Stimulated activated CD8-positive, alpha-beta memory T cell treated with anti-CD3 and anti-CD28 coated beads, Interleukin-4, amount 100 ng/mL, for 1 hour (primary cell): ENCODE measurements around the gene LIG1.

Experiments used
- DNase-seq, 2 donors: peaks; one replicate each; pipeline ENCODE4 v3.0.0-alpha.2; 2020; ENCODE audit warnings: low read depth in 2 of 2, low spot score in 1 of 2

The LIG1 gene

DNA sequence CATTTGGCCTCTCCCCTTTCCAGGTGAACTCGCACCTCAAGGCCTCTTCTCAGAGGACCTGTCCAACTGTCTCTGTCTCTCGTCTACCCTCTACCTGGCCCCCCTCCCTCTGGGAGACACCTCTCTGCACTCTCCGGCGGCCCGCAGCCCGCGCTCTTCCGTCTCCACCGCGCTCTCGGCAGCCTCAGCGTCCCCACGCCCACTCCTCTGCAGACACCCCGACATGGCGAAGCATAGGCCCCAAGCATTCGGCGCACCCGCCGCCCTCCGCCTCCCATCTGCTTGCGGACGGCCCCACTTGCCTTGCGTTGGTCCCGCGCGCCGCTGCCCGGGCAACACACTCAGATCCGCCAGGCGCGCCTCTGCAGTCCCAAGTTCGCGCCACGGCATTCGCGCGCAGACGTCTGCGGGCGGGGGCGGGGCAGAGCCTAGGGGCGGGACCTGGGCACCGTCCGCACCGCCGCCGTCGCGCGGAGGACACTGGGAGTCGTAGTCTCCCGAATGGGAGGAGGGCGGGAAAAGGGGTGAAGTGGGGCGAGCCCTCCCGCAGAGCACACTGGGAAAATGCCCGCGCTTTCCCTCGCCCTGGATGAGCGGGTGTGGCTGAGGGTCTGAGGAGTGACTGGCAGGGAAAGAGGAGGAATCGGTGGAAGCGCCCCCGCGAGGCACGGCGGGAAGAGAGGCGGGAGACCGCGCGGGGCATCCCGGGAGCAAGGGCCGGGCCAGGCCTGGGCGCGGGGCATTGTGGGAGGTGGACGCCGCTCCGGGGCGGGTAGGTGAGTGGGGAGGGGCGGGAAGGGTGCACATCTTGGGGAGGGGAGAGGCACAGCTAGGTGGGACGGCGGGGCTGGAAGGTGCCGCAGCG is at the start of gene LIG1, which contains the start of gene ZSWIM9:
TSS of gene LIG1 (minus strand) at position 406 of the 865 bp plus-strand sequence. CDS start 4,778 bp downstream, outside the sequence.
TSS of gene ZSWIM9 (plus strand) at position 742 of the 865 bp plus-strand sequence. CDS start 1,123 bp downstream, outside the sequence.
- DNase-seq = peak; percentile 81

DNA sequence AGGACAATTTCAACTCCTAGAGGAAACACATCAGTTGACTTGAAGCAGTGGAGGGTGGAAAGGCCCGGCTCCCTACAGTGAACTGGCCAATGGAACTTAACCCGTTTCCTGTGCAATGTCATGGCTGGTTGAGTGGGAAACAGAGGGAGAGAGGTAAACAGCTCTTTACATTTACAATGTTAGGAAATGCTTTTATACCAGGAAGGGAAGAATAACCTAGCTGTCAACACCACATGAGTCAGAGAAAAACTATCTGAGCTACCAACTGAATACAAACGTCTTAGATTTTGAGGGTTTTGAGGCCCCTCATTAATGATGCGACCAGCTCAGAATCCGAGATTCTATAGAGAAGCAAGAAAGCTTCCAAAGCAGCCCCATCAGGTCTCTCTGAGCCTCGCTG is 48.9 kb upstream of the LIG1 start:
- no peak for DNase-seq

- DNase-seq = no peak
Measured at GRCh38 chr19:48216933-48217332, 46.8 kb upstream of the LIG1 start.

DNA sequence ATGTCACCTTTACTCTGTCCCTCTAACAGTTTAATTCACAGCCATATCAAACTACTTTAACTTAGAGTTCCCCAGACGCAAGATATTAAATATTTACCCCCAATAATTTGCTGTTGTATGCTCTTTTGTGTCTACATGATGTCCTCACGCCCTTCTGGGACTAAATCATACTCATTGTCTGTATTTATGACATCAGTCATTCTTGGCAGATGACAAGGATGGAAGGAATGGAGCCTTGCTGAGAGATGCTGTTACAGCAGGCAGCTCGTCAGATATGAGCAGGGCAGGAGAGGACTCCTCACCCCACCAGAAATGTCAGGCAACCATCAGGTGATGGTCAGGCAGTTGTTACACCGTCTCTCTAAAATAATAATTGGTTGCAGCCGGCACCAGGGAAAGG is 43.8 kb upstream of the LIG1 start:
- DNase-seq = no peak

DNA sequence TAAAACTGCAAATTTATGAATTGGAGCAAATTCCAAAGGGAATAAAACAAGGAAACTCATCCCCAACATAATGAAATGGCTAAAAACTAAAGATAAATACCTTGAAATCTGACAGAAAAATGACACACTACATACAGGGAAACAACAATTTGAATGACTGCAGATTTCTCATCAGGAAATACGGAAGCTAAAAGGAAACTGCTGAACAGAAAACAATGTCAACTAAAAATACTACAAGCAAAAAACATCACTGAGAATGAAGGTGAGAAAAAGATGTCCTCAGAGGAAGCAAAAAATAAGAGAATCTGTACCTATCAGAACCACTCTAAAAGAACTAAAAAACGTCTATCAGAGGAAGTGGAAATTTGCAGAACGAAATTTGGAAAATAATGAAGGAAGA is 39.9 kb upstream of the LIG1 start:
- no peak for DNase-seq

- DNase-seq = no peak
Measured at GRCh38 chr19:48206397-48207093, 36.4 kb upstream of the LIG1 start.

DNA sequence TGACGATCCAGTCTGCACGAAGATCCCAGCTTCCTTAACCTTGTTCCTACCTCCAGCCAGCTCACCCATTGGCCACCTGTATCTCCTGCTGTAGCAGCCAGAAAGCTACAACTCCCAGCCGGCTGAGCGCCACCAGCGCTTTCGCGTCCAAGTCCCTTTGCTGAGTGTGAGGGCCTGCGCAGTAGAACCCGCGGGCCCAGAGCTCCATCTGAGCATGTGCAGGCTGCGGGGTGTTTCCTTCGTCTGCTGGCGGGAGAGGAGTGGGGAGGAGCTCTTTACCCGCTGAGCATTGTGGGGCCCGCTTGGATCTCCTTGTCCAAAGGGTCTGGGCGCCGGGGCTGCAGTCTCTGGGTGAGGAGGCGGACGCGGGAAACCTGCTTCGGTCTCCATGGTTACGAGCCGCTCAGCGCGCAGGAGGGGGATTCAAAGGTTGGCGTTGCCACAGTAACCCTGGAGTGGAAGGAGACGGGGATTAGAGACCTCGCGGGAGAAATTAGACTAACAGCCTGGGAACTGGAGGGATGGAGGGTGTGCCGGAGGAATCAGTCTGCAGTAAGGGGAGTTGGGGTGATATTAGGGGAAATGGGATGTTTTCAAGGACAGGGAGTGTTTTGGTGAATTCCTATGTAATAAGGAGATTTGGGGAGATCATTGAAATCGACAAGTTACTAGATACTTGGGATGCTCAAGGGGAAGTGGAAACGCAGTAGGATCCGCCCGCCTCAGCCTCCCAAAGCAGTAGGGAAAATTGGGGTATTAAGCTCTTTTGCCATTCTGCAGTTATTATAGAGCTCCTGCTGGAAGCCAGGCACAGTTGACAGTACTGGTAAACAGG is 33.9 kb upstream of the LIG1 start:
- DNase-seq = peak; percentile 79 to 83

DNA sequence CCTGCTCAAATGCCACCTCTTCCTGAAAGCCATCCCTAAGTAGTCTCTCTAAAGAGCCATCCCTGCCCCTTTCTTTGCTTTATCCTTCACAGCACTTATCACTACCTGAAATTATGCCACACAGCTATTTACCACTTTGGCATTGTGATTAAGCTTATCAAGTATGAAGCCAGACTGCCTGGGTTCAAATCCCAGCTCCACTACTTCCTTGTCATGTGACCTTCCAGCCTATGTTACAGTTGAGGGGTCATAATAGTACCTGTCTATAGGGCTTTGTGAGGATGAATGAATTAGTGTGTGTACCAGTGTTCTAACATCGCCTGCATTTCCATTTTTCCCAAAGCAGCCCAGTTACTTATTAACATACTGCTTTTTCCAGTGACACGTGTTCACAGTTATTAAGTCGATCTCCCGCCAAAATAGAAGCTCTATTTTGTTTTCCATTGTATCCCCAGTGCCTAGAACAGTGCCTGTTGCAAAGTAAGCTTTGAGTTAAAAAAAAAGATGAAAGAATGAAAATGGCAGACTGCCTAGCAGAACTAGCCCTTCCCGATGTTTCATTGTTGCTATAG is 33.2 kb upstream of the LIG1 start:
- no peak for DNase-seq

DNA sequence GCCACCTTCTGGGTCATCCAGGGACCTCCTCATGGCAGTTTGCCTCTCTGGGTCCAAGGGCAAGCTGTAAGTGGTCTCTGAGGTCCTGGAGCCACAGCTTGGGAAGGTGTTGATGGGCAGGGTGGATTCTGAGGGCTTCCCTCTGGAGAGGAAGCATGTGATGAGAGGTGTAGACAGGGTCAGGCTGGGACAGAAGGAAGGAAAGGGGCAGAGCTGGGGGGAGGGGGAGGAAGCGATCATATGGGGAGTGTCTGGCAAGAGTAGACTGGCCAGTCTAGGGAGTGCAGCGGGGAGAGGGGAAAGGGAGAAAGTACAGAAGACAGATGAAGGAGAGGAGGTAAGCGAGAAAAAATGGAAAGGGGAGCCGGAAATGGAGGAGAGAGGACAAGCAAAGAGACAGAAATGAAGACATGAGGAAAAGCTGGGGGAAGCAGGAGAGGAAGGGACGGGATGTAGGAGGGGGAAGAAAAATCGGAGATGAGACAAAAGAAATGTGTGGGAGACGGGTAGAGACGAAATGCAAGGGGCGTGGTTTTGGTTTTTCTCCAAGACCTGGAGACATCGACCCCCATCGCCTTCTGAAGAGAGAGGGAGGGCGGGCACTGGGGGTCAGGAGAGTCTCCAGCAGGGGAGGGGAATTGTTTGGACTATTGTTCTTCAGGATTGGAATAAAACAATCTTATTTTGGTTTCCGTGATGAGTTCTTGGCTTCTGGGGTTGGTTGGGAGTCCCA is 27.0 kb upstream of the LIG1 start:
- DNase-seq = no peak

GRCh38 chr19:48196321-48196763 is 26.2 kb upstream of the LIG1 start:
- DNase-seq = no peak

DNA sequence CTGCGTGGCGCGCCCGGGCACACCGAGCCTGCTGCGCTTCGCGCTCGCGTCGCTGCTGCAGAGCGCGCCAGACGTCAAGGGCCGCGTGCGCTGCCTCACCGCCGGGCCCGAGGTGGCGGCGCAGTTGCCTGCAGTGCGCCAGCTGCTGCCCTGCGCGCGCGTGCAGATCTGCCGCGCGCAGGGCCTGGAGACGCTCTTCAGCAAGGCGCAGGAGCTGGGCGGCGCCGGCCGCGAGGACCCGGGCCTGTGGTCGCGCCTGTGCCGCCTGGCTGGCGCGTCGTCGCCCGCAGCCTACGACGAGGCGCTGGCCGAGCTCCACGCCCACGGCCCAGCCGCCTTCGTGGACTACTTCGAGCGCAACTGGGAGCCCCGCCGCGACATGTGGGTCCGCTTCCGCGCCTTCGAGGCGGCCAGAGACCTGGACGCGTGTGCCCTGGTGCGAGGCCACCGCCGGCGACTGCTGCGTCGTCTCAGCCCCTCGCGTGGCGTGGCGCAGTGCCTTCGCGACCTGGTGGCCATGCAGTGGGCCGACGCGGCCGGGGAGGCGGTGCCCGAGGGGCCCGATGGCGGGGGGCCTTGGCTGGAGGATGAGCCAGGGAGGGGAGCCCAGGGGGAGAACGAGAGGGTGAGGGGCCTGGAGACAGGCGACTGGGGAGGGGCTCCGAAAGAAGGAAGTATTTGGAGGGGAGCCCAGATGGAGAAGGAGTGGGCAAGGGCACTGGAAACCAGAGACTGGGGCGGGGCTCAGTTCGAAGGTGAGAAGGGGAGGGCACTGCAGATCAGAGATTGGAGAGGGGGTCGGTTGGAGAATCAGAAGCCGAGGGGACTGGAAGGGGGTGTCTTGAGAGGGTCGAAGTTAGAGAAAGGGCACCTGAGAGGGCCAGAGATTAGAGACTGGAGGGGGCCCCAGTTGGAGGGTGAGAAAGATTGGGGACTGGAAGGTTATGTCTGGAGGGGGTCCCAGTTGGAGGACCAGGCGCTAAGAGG is 25.0 kb upstream of the LIG1 start:
- no peak for DNase-seq

GRCh38 chr19:48194041-48194843 is 24.1 kb upstream of the LIG1 start:
- DNase-seq = no peak

- DNase-seq = no peak
Measured at GRCh38 chr19:48192750-48193149, 22.6 kb upstream of the LIG1 start.

DNA sequence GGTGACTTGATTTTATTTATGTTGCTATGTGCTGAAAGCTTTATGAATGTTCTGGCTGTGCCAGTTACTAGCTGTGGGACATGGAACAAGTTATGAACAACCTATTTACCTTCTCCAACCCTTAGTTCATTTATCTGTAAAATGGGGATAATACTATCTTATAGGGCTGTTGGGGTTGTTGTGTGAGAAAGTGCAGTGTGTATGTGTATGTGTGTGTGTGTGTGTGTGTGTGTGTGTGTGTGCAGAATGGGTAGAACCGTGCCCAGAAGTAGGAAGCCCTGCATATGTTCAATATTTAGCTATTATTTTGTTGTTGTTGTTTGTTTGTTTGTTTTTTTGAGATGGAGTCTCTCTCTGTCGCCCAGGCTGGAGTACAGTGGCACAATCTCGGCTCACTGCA is 20.7 kb upstream of the LIG1 start:
- no peak for DNase-seq

DNA sequence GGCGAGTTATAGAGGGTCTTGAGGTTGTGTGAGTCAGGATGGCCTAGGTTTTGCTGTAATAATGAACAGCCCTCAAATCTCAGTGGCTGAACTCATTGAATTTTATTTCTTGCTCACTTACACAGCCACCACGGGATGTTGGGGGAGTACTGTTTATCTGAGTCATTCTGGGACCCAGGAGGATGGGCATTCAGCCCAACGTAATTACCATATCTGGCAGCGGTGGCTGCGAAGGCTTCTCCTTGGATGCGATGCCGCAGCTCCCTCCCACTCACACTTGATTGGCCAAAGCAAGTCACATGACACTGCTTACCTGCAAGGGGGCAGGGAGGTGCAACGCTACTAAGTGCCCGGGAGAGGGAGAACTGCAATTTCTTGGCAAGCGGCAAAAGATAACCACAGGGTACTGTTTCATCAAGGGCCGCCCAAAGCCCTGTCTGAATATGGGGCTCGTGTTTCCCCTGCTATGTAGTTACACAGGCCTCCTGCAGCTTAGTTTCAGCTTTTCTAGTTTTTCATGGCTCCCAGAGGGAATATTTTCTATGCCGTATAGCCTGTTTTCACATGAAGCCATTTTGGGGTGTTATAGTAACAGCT is 20.2 kb upstream of the LIG1 start:
- DNase-seq = peak in 1 of 2 donors; percentile 30

DNA sequence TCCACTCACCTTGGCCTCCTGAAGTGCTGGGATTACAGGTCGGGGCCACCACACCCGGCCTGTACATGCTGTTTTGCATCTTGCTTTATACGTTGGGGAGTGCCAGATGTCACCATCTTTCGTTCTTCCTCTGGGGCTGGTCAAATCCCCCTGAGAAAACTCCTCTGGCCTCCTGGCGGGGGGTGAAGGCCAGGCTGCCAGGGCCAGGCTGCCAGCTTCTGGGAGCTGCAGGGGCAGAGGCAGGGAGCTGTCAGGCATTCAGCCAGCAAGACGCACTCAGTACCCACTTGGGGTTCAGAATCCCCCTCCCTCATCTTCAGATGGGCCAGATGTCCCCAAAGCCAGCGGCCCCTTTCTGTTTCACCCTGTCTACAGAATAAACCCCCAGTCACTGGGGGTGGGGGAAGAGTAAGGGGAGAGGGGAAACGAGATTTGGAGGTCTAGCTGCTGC is 16.4 kb upstream of the LIG1 start:
- DNase-seq = no peak

DNA sequence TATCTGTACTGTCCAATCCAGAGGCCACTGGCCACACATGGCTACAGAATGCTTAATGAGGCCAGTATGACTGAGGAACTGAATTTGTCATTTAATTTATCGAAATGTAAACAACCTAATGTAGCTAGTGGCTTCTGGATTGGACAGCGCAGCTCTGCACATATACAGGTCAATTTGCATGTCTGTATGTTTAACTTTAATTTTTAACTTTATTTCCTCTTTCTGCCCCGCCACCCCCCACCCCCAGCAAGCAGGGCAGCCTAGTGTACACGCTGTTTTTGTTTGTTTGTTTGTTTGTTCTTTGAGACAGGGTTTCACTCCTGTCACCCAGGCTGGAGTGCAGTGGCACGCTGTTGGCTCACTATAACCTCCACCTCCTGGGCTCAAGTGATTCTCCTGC is 15.9 kb upstream of the LIG1 start:
- no peak for DNase-seq

DNA sequence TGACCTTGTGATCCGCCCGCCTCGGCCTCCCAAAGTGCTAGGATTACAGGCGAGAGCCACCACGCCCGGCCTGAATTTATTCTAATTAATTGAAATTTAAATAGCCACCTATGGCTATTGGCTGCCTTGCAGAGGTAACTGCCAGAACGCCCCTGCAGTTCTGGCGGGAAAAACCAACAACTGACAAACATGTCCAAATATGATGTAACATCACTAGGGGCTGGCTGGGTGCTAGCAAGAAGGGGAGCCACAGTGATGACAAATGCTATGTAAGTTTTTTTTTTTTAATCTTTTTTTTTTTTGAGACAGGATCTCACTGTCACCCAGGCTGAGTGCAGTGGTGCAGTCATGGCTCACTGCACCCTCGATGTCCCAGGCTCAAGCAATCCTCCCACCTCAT is 13.2 kb upstream of the LIG1 start:
- no peak for DNase-seq
